C4-2B (cell line): ENCODE data around the gene NR3C2.

ENCODE experiments used
- ZFX ChIP-seq: fragments of 450-650 bp; IDR thresholded peaks from 2 replicates; pipeline ENCODE4 v1.6.1; 2017
- TF ChIP-seq, protein P1 (sequence below): fragments of 450-650 bp; conservative IDR thresholded peaks from 2 replicates; pipeline ENCODE4 v1.5.1; 2017; ENCODE audit warnings: mild to moderate bottlenecking

DNA sequence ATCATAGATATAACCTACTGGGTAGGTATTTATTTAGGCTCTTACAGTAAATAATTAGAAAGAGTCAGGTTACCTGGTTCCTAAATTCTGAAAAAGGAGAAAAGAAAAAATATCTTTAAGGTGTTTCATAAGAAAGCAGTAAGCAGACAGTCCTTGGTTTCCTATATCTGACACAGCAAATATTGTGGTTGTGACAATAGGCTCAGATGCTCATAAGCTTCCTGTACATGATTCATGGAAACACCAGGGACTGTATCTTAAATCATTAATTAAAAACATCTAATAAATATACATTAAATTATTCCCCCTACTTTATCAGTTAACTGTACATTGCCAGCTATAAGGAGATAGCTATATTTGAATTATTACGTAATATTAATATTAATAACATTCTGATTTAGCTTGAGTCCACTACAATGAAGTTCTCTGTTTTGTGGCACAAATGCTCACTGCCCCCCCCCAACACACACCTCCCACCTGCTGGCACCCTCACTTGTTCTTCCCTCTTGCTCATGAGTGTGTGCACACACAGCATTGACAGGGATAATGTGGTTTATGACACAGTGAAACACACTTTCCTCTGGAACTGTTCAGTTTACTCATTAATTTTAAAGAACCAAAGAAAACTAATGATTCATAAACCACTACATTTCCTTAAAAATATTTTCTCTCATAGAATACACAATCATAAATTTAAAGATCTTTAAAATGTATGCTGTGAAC is 187.4 kb downstream of the NR3C2 start:
- TF ChIP-seq, protein P1, sequence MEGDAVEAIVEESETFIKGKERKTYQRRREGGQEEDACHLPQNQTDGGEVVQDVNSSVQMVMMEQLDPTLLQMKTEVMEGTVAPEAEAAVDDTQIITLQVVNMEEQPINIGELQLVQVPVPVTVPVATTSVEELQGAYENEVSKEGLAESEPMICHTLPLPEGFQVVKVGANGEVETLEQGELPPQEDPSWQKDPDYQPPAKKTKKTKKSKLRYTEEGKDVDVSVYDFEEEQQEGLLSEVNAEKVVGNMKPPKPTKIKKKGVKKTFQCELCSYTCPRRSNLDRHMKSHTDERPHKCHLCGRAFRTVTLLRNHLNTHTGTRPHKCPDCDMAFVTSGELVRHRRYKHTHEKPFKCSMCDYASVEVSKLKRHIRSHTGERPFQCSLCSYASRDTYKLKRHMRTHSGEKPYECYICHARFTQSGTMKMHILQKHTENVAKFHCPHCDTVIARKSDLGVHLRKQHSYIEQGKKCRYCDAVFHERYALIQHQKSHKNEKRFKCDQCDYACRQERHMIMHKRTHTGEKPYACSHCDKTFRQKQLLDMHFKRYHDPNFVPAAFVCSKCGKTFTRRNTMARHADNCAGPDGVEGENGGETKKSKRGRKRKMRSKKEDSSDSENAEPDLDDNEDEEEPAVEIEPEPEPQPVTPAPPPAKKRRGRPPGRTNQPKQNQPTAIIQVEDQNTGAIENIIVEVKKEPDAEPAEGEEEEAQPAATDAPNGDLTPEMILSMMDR: no peak
- no peak for TF ChIP-seq ZFX
